WTC11 (cell line): Measurements from ENCODE around the gene CD22. TPM values are rescaled to one million over a fixed set of nuclear protein-coding genes. Genes with fewer than 3 reads are reported as not detected.
"Not testable (repeated sequence)": the region's sequence is repeated elsewhere in the genome, so short reads cannot be mapped to it uniquely, and the experiment has no call there.

Source experiments
- ATAC-seq: fragments of 200-7000 bp; cut with Tn5 transposase; 2 replicates; pipeline ENCODE4 v1.10.0; 2021; ENCODE audit warnings: mild to moderate bottlenecking, moderate library complexity
- CTCF ChIA-PET: fragments of 300-600 bp; sonication (Branson Sonifier 250); formaldehyde crosslinking; loops from one replicate; lab custom pipeline; 2021; ENCODE audit warnings: antibody characterized with exemption; lab: Charles Lee
- POLR2A ChIA-PET: fragments of 350-600 bp; sonication (Branson Sonifier 250); formaldehyde crosslinking; loops from one replicate; lab custom pipeline; 2021; ENCODE audit warnings: antibody characterized with exemption; lab: Charles Lee
- DNase-seq: peaks from one replicate; pipeline ENCODE4 v3.0.0; 2021; ENCODE audit warnings: low spot score
- H3K27ac Mint-ChIP-seq: 2 replicates; pipeline ENCODE4 v1.8.0; 2021; ENCODE audit warnings: mixed read lengths
- H3K27me3 Mint-ChIP-seq: 2 replicates; pipeline ENCODE4 v1.8.0; 2021; ENCODE audit warnings: low read depth, mild to moderate bottlenecking, moderate library complexity, mixed read lengths
- H3K36me3 Mint-ChIP-seq: 2 replicates; pipeline ENCODE4 v1.8.0; 2021; ENCODE audit warnings: mixed read lengths
- H3K4me1 Mint-ChIP-seq: 2 replicates; pipeline ENCODE4 v1.8.0; 2022; ENCODE audit warnings: mixed read lengths
- H3K4me3 Mint-ChIP-seq: 2 replicates; pipeline ENCODE4 v1.8.0; 2021; ENCODE audit warnings: mild to moderate bottlenecking, moderate library complexity, mixed read lengths
- H3K9me3 Mint-ChIP-seq: 2 replicates; pipeline ENCODE4 v1.8.0; 2021; ENCODE audit warnings: mixed read lengths
- ARID4B ChIP-seq: sonication (generic); formaldehyde crosslinking; IDR thresholded peaks from 2 replicates; pipeline ENCODE4 v1.8.0; 2023; ENCODE audit warnings: missing genetic modification reagents, mild to moderate bottlenecking, borderline replicate concordance
- CDX4 ChIP-seq: fragments of 250-450 bp; sonication (Bioruptor Pico); IDR thresholded peaks from 2 replicates; pipeline ENCODE4 v1.9.0; 2021; ENCODE audit warnings: moderate library complexity, mild to moderate bottlenecking, inconsistent platforms, borderline replicate concordance
- ERG ChIP-seq: fragments of 250-450 bp; sonication (Bioruptor Pico); IDR thresholded peaks from 2 replicates; pipeline ENCODE4 v1.8.0; 2021; ENCODE audit warnings: mild to moderate bottlenecking
- FOXK1 ChIP-seq: sonication (generic); formaldehyde crosslinking; IDR thresholded peaks from 2 replicates; pipeline ENCODE4 v1.8.0; 2022; ENCODE audit warnings: mild to moderate bottlenecking, moderate library complexity, missing genetic modification reagents
- NFATC4 ChIP-seq: fragments of 250-450 bp; sonication (Bioruptor Pico); IDR thresholded peaks from 2 replicates; pipeline ENCODE4 v1.9.0; 2021; ENCODE audit warnings: mild to moderate bottlenecking
- NR1H2 ChIP-seq: sonication (generic); formaldehyde crosslinking; IDR thresholded peaks from 2 replicates; pipeline ENCODE4 v1.9.0; 2021; ENCODE audit warnings: mild to moderate bottlenecking, moderate library complexity, missing genetic modification reagents
- NR2C2 ChIP-seq: sonication (generic); formaldehyde crosslinking; IDR thresholded peaks from 2 replicates; pipeline ENCODE4 v1.8.0; 2022; ENCODE audit warnings: mild to moderate bottlenecking, missing genetic modification reagents
- RELA ChIP-seq: sonication (generic); formaldehyde crosslinking; IDR thresholded peaks from 2 replicates; pipeline ENCODE4 v1.8.1; 2022; ENCODE audit warnings: missing genetic modification reagents, mild to moderate bottlenecking, borderline replicate concordance
- RORB ChIP-seq: fragments of 250-450 bp; sonication (Bioruptor Pico); IDR thresholded peaks from 2 replicates; pipeline ENCODE4 v1.9.0; 2021; ENCODE audit warnings: mild to moderate bottlenecking
- SMAD3 ChIP-seq: sonication (generic); formaldehyde crosslinking; IDR thresholded peaks from 2 replicates; pipeline ENCODE4 v1.8.0; 2022; ENCODE audit warnings: missing genetic modification reagents, mild to moderate bottlenecking, borderline replicate concordance
- SP1 ChIP-seq: sonication (generic); formaldehyde crosslinking; conservative IDR thresholded peaks from 2 replicates; pipeline ENCODE4 v1.8.1; 2022; ENCODE audit warnings: missing genetic modification reagents
- ZBTB43 ChIP-seq: sonication (generic); formaldehyde crosslinking; IDR thresholded peaks from 2 replicates; pipeline ENCODE4 v1.8.1; 2023; ENCODE audit warnings: mild to moderate bottlenecking, missing genetic modification reagents
- ZNF532 ChIP-seq: fragments of 250-450 bp; sonication (Bioruptor Pico); IDR thresholded peaks from 2 replicates; pipeline ENCODE4 v1.9.0; 2021; ENCODE audit warnings: mild to moderate bottlenecking, borderline replicate concordance
- total RNA-seq: library from RNA; stranded (reverse); gene quantifications from 3 replicates; pipeline ENCODE4 v1.2.3, GENCODE V29; 2021

CD22 gene
- total RNA-seq, 1 experiment from 2014 or later = 0.28 TPM

GRCh38 chr19:35378356-35378755, 49.4 kb downstream of the CD22 start:
- CTCF ChIA-PET = interaction anchor here (1.2 kb wide), 1 partner anchor 26 kb away, joined by 3 read pairs; no protein-coding TSS in a partner anchor
- DNase-seq (no peak), ATAC-seq (no peak)
- Mint-ChIP-seq H3K27ac (no peak overlapping the region), H3K4me1 (peaks cover 14% of the 10 kb centered on the region), H3K4me3 (no peak overlapping the region), H3K9me3 (peaks cover 37% of the 10 kb centered on the region), H3K36me3 (peaks cover 3% of the 10 kb centered on the region; the same call in 1 of the 2 replicates)
- TF ChIP-seq ERG = no peak
- TF ChIP-seq, all 79 proteins: peak for 0
- POLR2A ChIA-PET = no interaction called here
- peaks cover 22% of the 10 kb centered on the region for H3K27me3 Mint-ChIP-seq

GRCh38 chr19:35379545-35379944, 50.6 kb downstream of the CD22 start:
- H3K4me3 Mint-ChIP-seq, H3K27ac Mint-ChIP-seq, CTCF ChIA-PET, DNase-seq, H3K36me3 Mint-ChIP-seq, ATAC-seq: not testable (repeated sequence)
- H3K27me3 Mint-ChIP-seq = peaks cover 23% of the 10 kb centered on the region
- H3K9me3 Mint-ChIP-seq = peaks cover 44% of the 10 kb centered on the region
- POLR2A ChIA-PET = interaction anchor here (0.7 kb wide), 1 partner anchor 13 kb away, joined by 6 read pairs; no protein-coding TSS in a partner anchor
- peaks cover 14% of the 10 kb centered on the region for H3K4me1 Mint-ChIP-seq

- POLR2A ChIA-PET = no interaction called here
- Mint-ChIP-seq H3K27ac (no peak overlapping the region), H3K27me3 (peaks cover 27% of the 10 kb centered on the region), H3K36me3 (peaks cover 13% of the 10 kb centered on the region), H3K9me3 (peaks cover 48% of the 10 kb centered on the region), H3K4me3 (no peak overlapping the region), H3K4me1 (peaks cover 14% of the 10 kb centered on the region)
- no peak for ATAC-seq
- CTCF ChIA-PET = no interaction called here
- no peak for DNase-seq
- TF ChIP-seq SMAD3 (CRISPR knock-in tag) (no peak), CDX4 (no peak), RELA (CRISPR knock-in tag) (no peak), FOXK1 (CRISPR knock-in tag) (no peak), NR2C2 (no peak), NFATC4 (CRISPR knock-in tag) (no peak), ZBTB43 (no peak), ARID4B (CRISPR knock-in tag) (no peak), SP1 (no peak), ZNF532 (CRISPR knock-in tag) (no peak), RORB (CRISPR knock-in tag) (no peak), NR1H2 (CRISPR knock-in tag) (no peak)
Observed at GRCh38 chr19:35379992-35380391, 51.0 kb downstream of the CD22 start.
